NCI-H524 treated with DMSO at 0.1 percent for 48 hours (cell line): ENCODE measurements around the gene CDH26.
A peak's percentile ranks its signal among the peaks of the same experiment; 100 is the strongest.

Experiments
- DNase-seq: peaks from one replicate; lab custom pipeline; 2025; lab: John Stamatoyannopoulos, UW

The CDH26 gene

GRCh38 chr20:60046860-60047259, 88.6 kb downstream of the CDH26 start:
- no peak for DNase-seq

- DNase-seq = no peak
These were observed 90.7 kb downstream of the CDH26 start for GRCh38 chr20:60048634-60049521.

GRCh38 chr20:60049601-60050000, 91.4 kb downstream of the CDH26 start:
- no peak for DNase-seq

GRCh38 chr20:60050193-60050947, 92.1 kb downstream of the CDH26 start:
- DNase-seq = no peak

- no peak for DNase-seq
These were observed 93.7 kb downstream of the CDH26 start for GRCh38 chr20:60051911-60052310.

- no peak for DNase-seq
These were observed 94.1 kb downstream of the CDH26 start for GRCh38 chr20:60052322-60052721.

- no peak for DNase-seq
These were observed 95.0 kb downstream of the CDH26 start for GRCh38 chr20:60053125-60053817.

GRCh38 chr20:60053818-60054190, 95.6 kb downstream of the CDH26 start:
- DNase-seq = no peak

- DNase-seq = no peak
These were observed 96.8 kb downstream of the CDH26 start for GRCh38 chr20:60054716-60055634.

GRCh38 chr20:60055740-60056139, 97.5 kb downstream of the CDH26 start:
- no peak for DNase-seq

GRCh38 chr20:60056407-60057122, 98.3 kb downstream of the CDH26 start:
- no peak for DNase-seq

- peak; percentile 59 for DNase-seq
These were observed 99.1 kb downstream of the CDH26 start for GRCh38 chr20:60057123-60057865.

- DNase-seq = peak; percentile 92
These were observed 99.9 kb downstream of the CDH26 start for GRCh38 chr20:60057866-60058807.

GRCh38 chr20:60058879-60059278, 100.7 kb downstream of the CDH26 start:
- DNase-seq = no peak

- no peak for DNase-seq
These were observed 101.9 kb downstream of the CDH26 start for GRCh38 chr20:60060006-60060557.

GRCh38 chr20:60060593-60060992, 102.4 kb downstream of the CDH26 start:
- no peak for DNase-seq

- DNase-seq = no peak
These were observed 104.3 kb downstream of the CDH26 start for GRCh38 chr20:60062431-60063047.

- DNase-seq = no peak
These were observed 104.8 kb downstream of the CDH26 start for GRCh38 chr20:60063048-60063451.
